HEK293T (cell line): ENCODE data around the gene XK.

Experiments
- CTCF ChIA-PET: fragments of 350-600 bp; formaldehyde crosslinking; extraction: SDS; loops from one replicate; lab custom pipeline; 2021; ENCODE audit warnings: antibody characterized with exemption, inconsistent platforms; lab: Yijun Ruan, JAX
- POLR2A ChIA-PET: fragments of 350-600 bp; formaldehyde crosslinking; extraction: SDS; loops from one replicate; lab custom pipeline; 2020; ENCODE audit warnings: antibody characterized with exemption, inconsistent platforms; lab: Yijun Ruan, JAX
- DNase-seq: peaks from one replicate; pipeline ENCODE4 v3.0.0; 2012; ENCODE audit warnings: mixed read lengths; ENCODE audit errors: extremely low spot score
- ARNT ChIP-seq: fragments of 450-650 bp; IDR thresholded peaks from 2 replicates; pipeline ENCODE4 v1.6.1; 2017; ENCODE audit warnings: mild to moderate bottlenecking
- BHLHE40 ChIP-seq: fragments of 450-650 bp; IDR thresholded peaks from 2 replicates; pipeline ENCODE4 v1.6.1; 2016; ENCODE audit warnings: mild to moderate bottlenecking, moderate library complexity, borderline replicate concordance
- CTBP1 ChIP-seq: fragments of 450-650 bp; IDR thresholded peaks from 2 replicates; pipeline ENCODE4 v1.6.1; 2016; ENCODE audit warnings: borderline replicate concordance
- ELF4 ChIP-seq: fragments of 450-650 bp; IDR thresholded peaks from 2 replicates; pipeline ENCODE4 v1.6.1; 2017; ENCODE audit warnings: antibody characterized with exemption
- FOXA1 ChIP-seq: fragments of 450-650 bp; IDR thresholded peaks from 2 replicates; pipeline ENCODE4 v1.6.1; 2016; ENCODE audit warnings: mild to moderate bottlenecking
- FOXK2 ChIP-seq: fragments of 450-650 bp; IDR thresholded peaks from 2 replicates; pipeline ENCODE4 v1.6.1; 2016; ENCODE audit warnings: mild to moderate bottlenecking
- FOXM1 ChIP-seq: fragments of 450-650 bp; IDR thresholded peaks from 2 replicates; pipeline ENCODE4 v1.6.1; 2017; ENCODE audit warnings: mild to moderate bottlenecking, borderline replicate concordance
- HDGF ChIP-seq: fragments of 450-650 bp; IDR thresholded peaks from 2 replicates; pipeline ENCODE4 v1.6.1; 2017; ENCODE audit warnings: antibody characterized with exemption, borderline replicate concordance
- L3MBTL2 ChIP-seq: fragments of 450-650 bp; conservative IDR thresholded peaks from 2 replicates; pipeline ENCODE4 v1.6.1; 2016; ENCODE audit warnings: mild to moderate bottlenecking
- LEF1 ChIP-seq: fragments of 450-650 bp; IDR thresholded peaks from 2 replicates; pipeline ENCODE4 v1.6.1; 2017; ENCODE audit warnings: mild to moderate bottlenecking, borderline replicate concordance
- NFRKB ChIP-seq: fragments of 450-650 bp; IDR thresholded peaks from 2 replicates; pipeline ENCODE4 v1.6.1; 2016; ENCODE audit warnings: mild to moderate bottlenecking, moderate library complexity
- PKNOX1 ChIP-seq: fragments of 450-650 bp; IDR thresholded peaks from 2 replicates; pipeline ENCODE4 v1.6.1; 2016
- SP1 ChIP-seq: fragments of 450-650 bp; IDR thresholded peaks from 2 replicates; pipeline ENCODE4 v1.6.1; 2017
- SUZ12 ChIP-seq: fragments of 450-650 bp; IDR thresholded peaks from 2 replicates; pipeline ENCODE4 v1.6.1; 2016; ENCODE audit warnings: mild to moderate bottlenecking
- TARDBP ChIP-seq: fragments of 450-650 bp; IDR thresholded peaks from 2 replicates; pipeline ENCODE4 v1.6.1; 2016
- ZNF384 ChIP-seq: fragments of 450-650 bp; IDR thresholded peaks from 2 replicates; pipeline ENCODE4 v1.6.1; 2016

XK gene

GRCh38 chrX:37714479-37714878 lies 28.9 kb downstream of the XK start:
- ChIA-PET CTCF (no interaction called here), POLR2A (no interaction called here)
- TF ChIP-seq BHLHE40 = no peak
- no peak for TF ChIP-seq ZNF384
- TF ChIP-seq FOXM1 = no peak
- TF ChIP-seq LEF1 = no peak
- no peak for TF ChIP-seq ARNT
- no peak for TF ChIP-seq L3MBTL2
- TF ChIP-seq HDGF = no peak
- TF ChIP-seq FOXK2 = no peak
- no peak for TF ChIP-seq CTBP1
- TF ChIP-seq FOXA1 = no peak
- TF ChIP-seq ELF4 = no peak
- no peak for DNase-seq

- no peak for DNase-seq
- TF ChIP-seq LEF1 (no peak), ELF4 (no peak), SUZ12 (no peak), L3MBTL2 (no peak), CTBP1 (no peak), SP1 (no peak), TARDBP (no peak), PKNOX1 (no peak)
- CTCF ChIA-PET = no interaction called here
- POLR2A ChIA-PET = no interaction called here
Observed at GRCh38 chrX:37716602-37717001, 31.0 kb downstream of the XK start.

DNA sequence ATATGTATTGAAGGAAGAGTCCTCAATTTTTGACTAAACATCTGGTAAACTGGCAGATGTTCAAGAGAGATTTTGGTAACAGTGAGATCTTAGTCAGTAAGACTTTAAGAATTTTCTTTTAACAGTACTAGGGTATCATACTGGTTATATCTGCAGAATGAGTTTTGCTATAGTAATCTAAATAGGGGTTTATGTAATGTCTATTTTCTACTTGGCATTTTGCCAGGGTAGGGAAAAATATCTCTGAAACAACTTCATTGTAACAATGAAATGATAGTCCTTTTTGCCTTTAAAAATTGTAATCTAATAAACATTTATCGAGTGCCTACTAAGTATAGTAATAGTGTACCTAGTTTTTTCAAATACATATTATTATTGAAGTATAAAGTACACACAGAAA lies 32.1 kb downstream of the XK start:
- CTCF ChIA-PET = no interaction called here
- POLR2A ChIA-PET = no interaction called here
- TF ChIP-seq CTBP1 = no peak
- no peak for TF ChIP-seq ARNT
- TF ChIP-seq PKNOX1 = no peak
- TF ChIP-seq L3MBTL2 = no peak
- TF ChIP-seq FOXK2 = no peak
- TF ChIP-seq ELF4 = no peak
- TF ChIP-seq TARDBP = no peak
- no peak for TF ChIP-seq SUZ12
- TF ChIP-seq FOXM1 = no peak
- TF ChIP-seq ZNF384 = no peak
- no peak for TF ChIP-seq LEF1
- no peak for TF ChIP-seq FOXA1
- no peak for TF ChIP-seq NFRKB
- DNase-seq = no peak

GRCh38 chrX:37722595-37722994 lies 37.0 kb downstream of the XK start:
- ChIA-PET POLR2A (no interaction called here), CTCF (no interaction called here)
- DNase-seq = no peak
- TF ChIP-seq HDGF (no peak), PKNOX1 (no peak), FOXA1 (no peak), CTBP1 (no peak), FOXM1 (no peak), ZNF384 (no peak), SUZ12 (no peak), TARDBP (no peak), FOXK2 (no peak), ELF4 (no peak), BHLHE40 (no peak), SP1 (no peak), LEF1 (no peak), L3MBTL2 (no peak), ARNT (no peak), NFRKB (no peak)

- ChIA-PET POLR2A (no interaction called here), CTCF (no interaction called here)
- no peak for DNase-seq
- TF ChIP-seq SUZ12 = no peak
- TF ChIP-seq TARDBP = no peak
- TF ChIP-seq LEF1 = no peak
- no peak for TF ChIP-seq FOXK2
- no peak for TF ChIP-seq FOXM1
- no peak for TF ChIP-seq PKNOX1
- TF ChIP-seq FOXA1 = no peak
- no peak for TF ChIP-seq SP1
- no peak for TF ChIP-seq CTBP1
- no peak for TF ChIP-seq ZNF384
Observed at GRCh38 chrX:37726346-37726745, 40.8 kb downstream of the XK start.

- ChIA-PET CTCF (interaction anchor here (0.5 to 2.8 kb wide), 10 partner anchors 9 to 676 kb away, joined by 3 to 16 read pairs (median 3); no protein-coding TSS in a partner anchor), POLR2A (no interaction called here)
- DNase-seq = peak; percentile 73
- TF ChIP-seq TARDBP (no peak), SUZ12 (no peak), ZNF384 (peak; percentile 69; the same call in 1 of the 2 replicates)
Observed at GRCh38 chrX:37745354-37745753, 59.8 kb downstream of the XK start.
